ENCODE measurements around the gene UBXN11.

UBXN11 gene

GRCh38 chr1:26306290-26307229 lies at the start of gene UBXN11:
Gene UBXN11, minus strand, starts transcription at chr1:26306636. Its CDS starts 3,753 bp downstream, at chr1:26302883.
- DNase-seq (ENCODE audit: low spot score): peak; percentile 95

- no peak for DNase-seq (ENCODE audit: low spot score)
Observed at GRCh38 chr1:26356106-26356505, 49.7 kb upstream of the UBXN11 start.

GRCh38 chr1:26354972-26355371 lies 48.5 kb upstream of the UBXN11 start:
- no peak for DNase-seq (ENCODE audit: low spot score)

- no peak for DNase-seq (ENCODE audit: low spot score)
Observed at GRCh38 chr1:26353976-26354820, 47.8 kb upstream of the UBXN11 start, which contains the start of gene CRYBG2. Gene CRYBG2, minus strand, starts transcription at chr1:26354130. Its CDS starts 7,473 bp downstream, at chr1:26346657.

- no peak for DNase-seq (ENCODE audit: low spot score)
Observed at GRCh38 chr1:26353210-26353859, 46.9 kb upstream of the UBXN11 start.

GRCh38 chr1:26352338-26352679 lies 45.9 kb upstream of the UBXN11 start:
- no peak for DNase-seq (ENCODE audit: low spot score)

GRCh38 chr1:26351590-26352337 lies 45.3 kb upstream of the UBXN11 start:
- no peak for DNase-seq (ENCODE audit: low spot score)

- no peak for DNase-seq (ENCODE audit: low spot score)
Observed at GRCh38 chr1:26350701-26351589, 44.5 kb upstream of the UBXN11 start.

GRCh38 chr1:26350343-26350700 lies 43.9 kb upstream of the UBXN11 start:
- DNase-seq (ENCODE audit: low spot score): no peak

- DNase-seq (ENCODE audit: low spot score): no peak
Observed at GRCh38 chr1:26349877-26350244, 43.4 kb upstream of the UBXN11 start.

GRCh38 chr1:26349188-26349876 lies 42.9 kb upstream of the UBXN11 start:
- DNase-seq (ENCODE audit: low spot score): no peak

- no peak for DNase-seq (ENCODE audit: low spot score)
Observed at GRCh38 chr1:26346274-26347033, 40.0 kb upstream of the UBXN11 start.

- DNase-seq (ENCODE audit: low spot score): no peak
Observed at GRCh38 chr1:26345718-26346117, 39.3 kb upstream of the UBXN11 start.

- no peak for DNase-seq (ENCODE audit: low spot score)
Observed at GRCh38 chr1:26344147-26344920, 37.9 kb upstream of the UBXN11 start.

GRCh38 chr1:26340047-26340481 lies 33.6 kb upstream of the UBXN11 start:
- DNase-seq (ENCODE audit: low spot score): no peak

GRCh38 chr1:26338670-26339069 lies 32.2 kb upstream of the UBXN11 start:
- no peak for DNase-seq (ENCODE audit: low spot score)

- DNase-seq (ENCODE audit: low spot score): no peak
Observed at GRCh38 chr1:26337625-26338024, 31.2 kb upstream of the UBXN11 start.

- no peak for DNase-seq (ENCODE audit: low spot score)
Observed at GRCh38 chr1:26337206-26337535, 30.7 kb upstream of the UBXN11 start.

Data from Ammon's horn (tissue), 1 donor.